Adrenal gland (tissue), 5 donors: ENCODE measurements around the gene OGFOD2.

Source experiments
- POLR2A ChIP-seq, 2 donors: fragments of 450-650 bp; IDR thresholded peaks; one replicate each; pipeline ENCODE4 v1.6.1; 2017; ENCODE audit warnings: antibody characterized with exemption in 2 of 2, mild to moderate bottlenecking in 2 of 2, moderate library complexity in 1 of 2
- TF ChIP-seq, protein P1 (sequence below), 6 experiments: fragments of 450-650 bp in 4 of 6; fragments of 200-600 bp in 2 of 6; sonication (generic) in 1 of 6; IDR thresholded peaks; 1 replicate in 5 of 6; 2 replicates in 1 of 6; pipeline versions ENCODE4 v1.5.1 to v1.8.0; 2016 to 2021; ENCODE audit warnings: antibody characterized with exemption in 6 of 6, mild to moderate bottlenecking in 2 of 6, moderate library complexity in 1 of 6
- donor health status: DM: no; HTN: no; CAD: no.

DNA sequence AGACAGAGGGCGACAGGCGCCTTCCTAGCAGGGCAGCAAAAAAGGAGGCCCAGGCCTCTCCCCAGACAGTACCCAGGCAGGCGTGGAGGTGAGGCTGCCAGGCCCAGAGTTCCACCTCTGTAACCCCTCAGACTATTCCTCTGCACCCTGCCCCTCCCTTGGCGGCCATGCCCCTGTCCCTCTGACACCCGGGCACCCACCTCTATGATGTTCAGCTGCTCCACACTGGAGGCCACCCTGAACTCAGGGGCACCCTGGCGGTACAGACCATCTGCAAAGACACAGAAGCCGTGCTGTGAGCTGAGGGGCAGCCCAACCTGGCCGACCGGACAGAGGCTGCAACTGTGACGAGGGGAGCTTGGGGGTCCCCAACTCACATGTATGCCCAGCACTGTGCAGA, 25.5 kb downstream of the OGFOD2 start:
- no peak for TF ChIP-seq POLR2A (IDR thresholded peaks at IDR 0.05)
- TF ChIP-seq, protein P1, sequence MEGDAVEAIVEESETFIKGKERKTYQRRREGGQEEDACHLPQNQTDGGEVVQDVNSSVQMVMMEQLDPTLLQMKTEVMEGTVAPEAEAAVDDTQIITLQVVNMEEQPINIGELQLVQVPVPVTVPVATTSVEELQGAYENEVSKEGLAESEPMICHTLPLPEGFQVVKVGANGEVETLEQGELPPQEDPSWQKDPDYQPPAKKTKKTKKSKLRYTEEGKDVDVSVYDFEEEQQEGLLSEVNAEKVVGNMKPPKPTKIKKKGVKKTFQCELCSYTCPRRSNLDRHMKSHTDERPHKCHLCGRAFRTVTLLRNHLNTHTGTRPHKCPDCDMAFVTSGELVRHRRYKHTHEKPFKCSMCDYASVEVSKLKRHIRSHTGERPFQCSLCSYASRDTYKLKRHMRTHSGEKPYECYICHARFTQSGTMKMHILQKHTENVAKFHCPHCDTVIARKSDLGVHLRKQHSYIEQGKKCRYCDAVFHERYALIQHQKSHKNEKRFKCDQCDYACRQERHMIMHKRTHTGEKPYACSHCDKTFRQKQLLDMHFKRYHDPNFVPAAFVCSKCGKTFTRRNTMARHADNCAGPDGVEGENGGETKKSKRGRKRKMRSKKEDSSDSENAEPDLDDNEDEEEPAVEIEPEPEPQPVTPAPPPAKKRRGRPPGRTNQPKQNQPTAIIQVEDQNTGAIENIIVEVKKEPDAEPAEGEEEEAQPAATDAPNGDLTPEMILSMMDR (IDR thresholded peaks at IDR 0.05), result no peak
